PC-3 (cell line): ENCODE data around the gene SLC25A21. TPM values are rescaled to one million over a fixed set of nuclear protein-coding genes. Genes with fewer than 3 reads are reported as not detected.
"Not testable (repeated sequence)": the region's sequence is repeated elsewhere in the genome, so short reads cannot be mapped to it uniquely, and the experiment has no call there.

Experiments
- ATAC-seq: fragments of 200-7000 bp; cut with Tn5 transposase; 2 replicates; pipeline ENCODE4 v1.9.1; 2020; ENCODE audit warnings: mild to moderate bottlenecking, moderate library complexity
- BruUV-seq: library from RNA; stranded (reverse); fragments of 400-500 nt; replicated peaks from 2 replicates; lab custom pipeline; 2021; lab: Mats Ljungman, UMichigan
- CTCF ChIA-PET: fragments of 300-600 bp; sonication (Branson Sonifier 250); formaldehyde crosslinking; loops from one replicate; lab custom pipeline; 2022; ENCODE audit warnings: antibody characterized with exemption; lab: Charles Lee
- POLR2A ChIA-PET: fragments of 300-600 bp; sonication (Branson Sonifier 250); formaldehyde crosslinking; loops from one replicate; lab custom pipeline; 2022; ENCODE audit warnings: antibody characterized with exemption; ENCODE audit not compliant: unreplicated experiment; lab: Charles Lee
- DNase-seq: peaks from one replicate; pipeline ENCODE4 v3.0.0-alpha.2; 2015
- H2AFZ ChIP-seq: fragments of 300-600 bp; sonication (generic); 2 replicates; pipeline ENCODE4 v1.6.0; 2016; ENCODE audit warnings: antibody characterized with exemption, low read length
- H3F3A ChIP-seq: fragments of 300-600 bp; sonication (generic); one replicate; pipeline ENCODE4 v1.6.0; 2017; ENCODE audit warnings: antibody characterized with exemption, low read length, control low read depth, mild to moderate bottlenecking; ENCODE audit not compliant: unreplicated experiment
- H3K27ac ChIP-seq: fragments of 300-600 bp; sonication (generic); 2 replicates; pipeline ENCODE4 v1.5.1; 2016; ENCODE audit warnings: mild to moderate bottlenecking, low read length
- H3K27me3 ChIP-seq: fragments of 300-600 bp; sonication (generic); 2 replicates; pipeline ENCODE4 v1.6.1; 2016; ENCODE audit warnings: low read length, mixed read lengths
- H3K36me3 ChIP-seq: fragments of 300-600 bp; sonication (generic); 2 replicates; pipeline ENCODE4 v1.6.1; 2016; ENCODE audit warnings: low read depth, mixed run types, low read length, mixed read lengths
- H3K4me1 ChIP-seq: fragments of 300-600 bp; sonication (generic); 2 replicates; pipeline ENCODE4 v1.5.1; 2016; ENCODE audit warnings: low read length; ENCODE audit not compliant: insufficient read depth
- H3K4me2 ChIP-seq: fragments of 300-600 bp; sonication (generic); 2 replicates; pipeline ENCODE4 v1.6.0; 2016; ENCODE audit warnings: low read length
- H3K4me3 ChIP-seq: fragments of 300-600 bp; sonication (generic); 2 replicates; pipeline ENCODE4 v1.5.1; 2016; ENCODE audit warnings: mild to moderate bottlenecking, low read length, mixed read lengths
- H3K79me2 ChIP-seq: fragments of 300-600 bp; sonication (generic); 2 replicates; pipeline ENCODE4 v1.6.1; 2017; ENCODE audit warnings: low read length, mixed read lengths
- H3K9ac ChIP-seq: fragments of 300-600 bp; sonication (generic); 2 replicates; pipeline ENCODE4 v1.6.0; 2016; ENCODE audit warnings: mild to moderate bottlenecking, low read length
- H3K9me2 ChIP-seq: fragments of 300-600 bp; sonication (generic); replicated peaks from 2 replicates; pipeline ENCODE4 v1.6.1; 2016; ENCODE audit warnings: mixed run types, low read length, mixed read lengths
- H3K9me3 ChIP-seq: fragments of 300-600 bp; sonication (generic); 2 replicates; pipeline ENCODE4 v1.6.1; 2016; ENCODE audit warnings: low read length, mixed read lengths
- H4K20me1 ChIP-seq: fragments of 300-600 bp; sonication (generic); 2 replicates; pipeline ENCODE4 v1.6.1; 2016; ENCODE audit warnings: low read length, mixed read lengths
- EZH2 ChIP-seq: fragments of 300-600 bp; sonication (generic); IDR thresholded peaks from one replicate; pipeline ENCODE4 v1.6.1; 2017; ENCODE audit warnings: antibody characterized with exemption, mild to moderate bottlenecking, low read length; ENCODE audit not compliant: unreplicated experiment
- EZH2phosphoT487 ChIP-seq: fragments of 300-600 bp; sonication (generic); IDR thresholded peaks from 2 replicates; pipeline ENCODE4 v1.6.1; 2018; ENCODE audit warnings: mild to moderate bottlenecking, antibody characterized with exemption, low read length, borderline replicate concordance
- intact Hi-C: fragments of 100-400 bp; cut with micrococcal nuclease; formaldehyde crosslinking; loops from 2 replicates; pipeline ENCODE4 v1.9.0; 2023
- total RNA-seq: library from RNA; depleted of rRNA; stranded (reverse); fragments of >200 nt; gene quantifications from 2 replicates; pipeline ENCODE4 v1.2.3, GENCODE V29; 2014
- TF ChIP-seq, protein P1 (sequence below): fragments of 300-600 bp; sonication (generic); conservative IDR thresholded peaks from 2 replicates; pipeline ENCODE4 v1.5.1; 2017; ENCODE audit warnings: antibody characterized with exemption, low read depth, mild to moderate bottlenecking, low read length

SLC25A21 gene
- total RNA-seq, 1 experiment from 2014 or later: 0.87 TPM

- no peak overlapping the region for H3K27ac ChIP-seq
- ATAC-seq (no peak), DNase-seq (no peak)
- H2AFZ ChIP-seq: no peak overlapping the region
- H3K36me3 ChIP-seq: no peaks in the 10 kb centered on the region
- H3K9me2 ChIP-seq: no peaks in the 10 kb centered on the region
- H3K79me2 ChIP-seq: no peaks in the 10 kb centered on the region
- BruUV-seq: no TSS peak
- no peak overlapping the region for H3K4me3 ChIP-seq
- H3K27me3 ChIP-seq: no peaks in the 10 kb centered on the region
- H3F3A ChIP-seq: no peaks in the 10 kb centered on the region
- no peak overlapping the region for H3K4me2 ChIP-seq
- peaks cover 16% of the 10 kb centered on the region for H3K4me1 ChIP-seq
- H4K20me1 ChIP-seq: no peaks in the 10 kb centered on the region
- H3K9me3 ChIP-seq: no peaks in the 10 kb centered on the region
- no peak overlapping the region for H3K9ac ChIP-seq
- intact Hi-C loops: no loop called here
- ChIA-PET CTCF (no interaction called here), POLR2A (no interaction called here)
- no peak for TF ChIP-seq EZH2
- TF ChIP-seq EZH2phosphoT487: no peak
- TF ChIP-seq, protein P1, sequence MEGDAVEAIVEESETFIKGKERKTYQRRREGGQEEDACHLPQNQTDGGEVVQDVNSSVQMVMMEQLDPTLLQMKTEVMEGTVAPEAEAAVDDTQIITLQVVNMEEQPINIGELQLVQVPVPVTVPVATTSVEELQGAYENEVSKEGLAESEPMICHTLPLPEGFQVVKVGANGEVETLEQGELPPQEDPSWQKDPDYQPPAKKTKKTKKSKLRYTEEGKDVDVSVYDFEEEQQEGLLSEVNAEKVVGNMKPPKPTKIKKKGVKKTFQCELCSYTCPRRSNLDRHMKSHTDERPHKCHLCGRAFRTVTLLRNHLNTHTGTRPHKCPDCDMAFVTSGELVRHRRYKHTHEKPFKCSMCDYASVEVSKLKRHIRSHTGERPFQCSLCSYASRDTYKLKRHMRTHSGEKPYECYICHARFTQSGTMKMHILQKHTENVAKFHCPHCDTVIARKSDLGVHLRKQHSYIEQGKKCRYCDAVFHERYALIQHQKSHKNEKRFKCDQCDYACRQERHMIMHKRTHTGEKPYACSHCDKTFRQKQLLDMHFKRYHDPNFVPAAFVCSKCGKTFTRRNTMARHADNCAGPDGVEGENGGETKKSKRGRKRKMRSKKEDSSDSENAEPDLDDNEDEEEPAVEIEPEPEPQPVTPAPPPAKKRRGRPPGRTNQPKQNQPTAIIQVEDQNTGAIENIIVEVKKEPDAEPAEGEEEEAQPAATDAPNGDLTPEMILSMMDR: no peak
Observed at GRCh38 chr14:36900846-36901245, 271.6 kb downstream of the SLC25A21 start.

DNA sequence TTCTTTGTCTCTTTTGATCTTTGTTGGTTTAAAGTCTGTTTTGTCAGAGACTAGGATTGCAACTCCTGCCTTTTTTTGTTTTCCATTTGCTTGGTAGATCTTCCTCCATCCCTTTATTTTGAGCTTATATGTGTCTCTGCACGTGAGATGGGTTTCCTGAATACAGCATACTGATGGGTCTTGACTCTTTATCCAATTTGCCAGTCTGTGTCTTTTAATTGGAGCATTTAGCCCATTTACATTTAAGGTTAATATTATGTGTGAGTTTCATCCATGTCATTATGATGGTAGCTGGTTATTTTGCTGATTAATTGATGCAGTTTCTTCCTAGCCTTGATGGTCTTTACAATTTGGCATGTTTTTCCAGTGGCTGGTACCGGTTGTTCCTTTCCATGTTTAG lies 276.1 kb downstream of the SLC25A21 start:
- DNase-seq, H3K79me2 ChIP-seq, H3K4me3 ChIP-seq, H3K9me3 ChIP-seq, H4K20me1 ChIP-seq, H3K36me3 ChIP-seq, H3F3A ChIP-seq, BruUV-seq, ATAC-seq, intact Hi-C loops, POLR2A ChIA-PET, H3K9me2 ChIP-seq, H3K27ac ChIP-seq, H2AFZ ChIP-seq, CTCF ChIA-PET, H3K27me3 ChIP-seq, H3K4me2 ChIP-seq, H3K4me1 ChIP-seq, H3K9ac ChIP-seq: not testable (repeated sequence)

DNA sequence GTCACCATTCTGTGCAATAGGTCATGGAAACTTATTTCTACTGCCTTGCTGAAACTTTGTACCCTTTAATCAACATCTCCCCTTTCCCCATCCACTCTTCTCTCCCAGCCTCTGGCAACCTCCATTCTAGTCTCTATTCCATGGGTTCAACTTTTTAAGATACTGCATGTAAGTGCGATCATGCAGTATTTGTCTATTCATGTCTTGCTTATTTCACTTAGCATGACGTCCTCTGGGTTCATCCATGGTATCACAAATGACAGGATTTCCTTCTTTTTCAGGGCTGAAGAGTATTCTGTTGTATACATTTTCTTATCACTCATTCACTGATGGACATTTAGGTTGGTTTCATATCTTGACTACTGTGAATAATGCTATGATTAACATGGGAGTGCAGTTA lies 288.4 kb downstream of the SLC25A21 start:
- intact Hi-C loops: no loop called here
- CTCF ChIA-PET: no interaction called here
- Histone ChIP-seq H3K4me1 (no peaks in the 10 kb centered on the region), H3F3A (no peaks in the 10 kb centered on the region), H2AFZ (no peak overlapping the region), H3K27ac (no peak overlapping the region), H3K79me2 (no peaks in the 10 kb centered on the region), H3K4me2 (no peak overlapping the region), H3K27me3 (no peaks in the 10 kb centered on the region), H3K36me3 (no peaks in the 10 kb centered on the region), H3K4me3 (no peak overlapping the region), H3K9me2 (no peaks in the 10 kb centered on the region), H4K20me1 (no peaks in the 10 kb centered on the region), H3K9ac (no peak overlapping the region), H3K9me3 (peaks cover 7% of the 10 kb centered on the region; the same call in 1 of the 2 replicates)
- TF ChIP-seq EZH2phosphoT487 (no peak), EZH2 (no peak)
- TF ChIP-seq, protein P1: no peak
- DNase-seq: no peak
- POLR2A ChIA-PET: no interaction called here
- BruUV-seq: no TSS peak
- ATAC-seq: no peak
